HG03135 (cell line): ENCODE measurements around the gene TBX10.
"Not testable (repeated sequence)": the region's sequence is repeated elsewhere in the genome, so short reads cannot be mapped to it uniquely, and the experiment has no call there.

Experiments
- ATAC-seq: cut with Tn5 transposase; IDR thresholded peaks from one replicate; pipeline ENCODE4 v1.9.1; 2021; ENCODE audit warnings: mild to moderate bottlenecking, moderate library complexity; ENCODE audit not compliant: unreplicated experiment

The TBX10 gene

GRCh38 chr11:67604815-67605214 is 34.7 kb downstream of the TBX10 start:
- no peak for ATAC-seq

GRCh38 chr11:67604119-67604518 is 35.4 kb downstream of the TBX10 start:
- ATAC-seq, result not testable (repeated sequence)

- ATAC-seq, result no peak
Observed at GRCh38 chr11:67601098-67601497, 38.5 kb downstream of the TBX10 start.

GRCh38 chr11:67600324-67601029 is 39.1 kb downstream of the TBX10 start:
- ATAC-seq, result peak; percentile 73

- no peak for ATAC-seq
Observed at GRCh38 chr11:67599149-67599548, 40.4 kb downstream of the TBX10 start.

- not testable (repeated sequence) for ATAC-seq
Observed at GRCh38 chr11:67597963-67598362, 41.6 kb downstream of the TBX10 start.

GRCh38 chr11:67597458-67597857 is 42.1 kb downstream of the TBX10 start:
- not testable (repeated sequence) for ATAC-seq

GRCh38 chr11:67596753-67597300 is 42.7 kb downstream of the TBX10 start:
- ATAC-seq, result no peak

GRCh38 chr11:67594480-67594879 is 45.1 kb downstream of the TBX10 start:
- ATAC-seq, result no peak

- ATAC-seq, result no peak
Observed at GRCh38 chr11:67593565-67593905, 46.0 kb downstream of the TBX10 start.

GRCh38 chr11:67592880-67593564 is 46.5 kb downstream of the TBX10 start:
- ATAC-seq, result no peak

GRCh38 chr11:67588899-67589415 is 50.6 kb downstream of the TBX10 start:
- not testable (repeated sequence) for ATAC-seq

- peak; percentile 21 for ATAC-seq
Observed at GRCh38 chr11:67588136-67588503, 51.4 kb downstream of the TBX10 start.

GRCh38 chr11:67586568-67587250 is 52.9 kb downstream of the TBX10 start:
- no peak for ATAC-seq

GRCh38 chr11:67585911-67586310 is 53.7 kb downstream of the TBX10 start:
- ATAC-seq, result no peak

GRCh38 chr11:67584881-67585873 is 54.4 kb downstream of the TBX10 start:
- no peak for ATAC-seq

GRCh38 chr11:67584205-67584880 is 55.2 kb downstream of the TBX10 start:
- no peak for ATAC-seq

- ATAC-seq, result peak; percentile 71
Observed at GRCh38 chr11:67583247-67584204, 56.0 kb downstream of the TBX10 start, which contains the start of gene GSTP1. GSTP1 (plus strand) TSS chr11:67583812; CDS start chr11:67583844, 32 bp downstream.
